Measurements from ENCODE around the gene CXCL12. TPM values are rescaled to one million over a fixed set of nuclear protein-coding genes. Genes with fewer than 3 reads are reported as not detected.

CXCL12 gene
- total RNA-seq, 1 experiment from 2014 or later: 0.47 TPM

DNA sequence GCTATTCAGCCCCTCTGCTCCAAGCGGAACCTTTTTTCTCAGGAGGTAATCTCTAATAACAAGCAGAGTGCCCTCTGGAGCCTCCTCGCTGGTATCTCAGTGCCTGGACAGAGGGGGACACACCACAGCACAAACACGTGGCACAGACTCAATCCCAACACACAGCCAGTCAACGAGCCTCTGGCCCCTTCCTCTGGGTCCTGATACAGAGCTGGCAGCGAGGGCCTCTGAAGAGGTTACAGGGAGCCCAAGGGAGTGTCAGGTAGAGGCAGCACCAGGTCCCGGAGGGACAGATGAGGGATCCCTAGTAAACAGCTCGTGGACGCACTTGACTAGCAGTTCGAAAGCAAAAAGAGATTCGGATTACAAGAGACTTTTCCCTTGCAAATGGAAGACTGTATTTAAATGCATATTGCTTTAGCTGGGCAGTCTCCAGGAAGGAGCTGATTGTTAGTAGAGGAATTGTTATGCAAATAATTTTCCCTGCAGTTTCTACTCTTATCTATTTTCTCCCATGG lies 14.1 kb downstream of the CXCL12 start:
- H3F3A ChIP-seq (ENCODE audit: low read length, unreplicated experiment): no peaks in the 10 kb centered on the region
- H3K9me2 ChIP-seq (replicated peaks; ENCODE audit: low read length): no peaks in the 10 kb centered on the region
- H3K27me3 ChIP-seq (ENCODE audit: low read length): peaks cover 39% of the 10 kb centered on the region
- ChIA-PET CTCF (no interaction called here), POLR2A (ENCODE audit: unreplicated experiment) (no interaction called here)
- no peaks in the 10 kb centered on the region for H3K79me2 ChIP-seq (ENCODE audit: low read length)
- H3K9ac ChIP-seq (ENCODE audit: low read length): no peak overlapping the region
- no peaks in the 10 kb centered on the region for H3K36me3 ChIP-seq (ENCODE audit: low read depth, low read length)
- BruUV-seq (replicated peaks): no TSS peak
- H3K4me2 ChIP-seq (ENCODE audit: low read length): no peak overlapping the region
- no peaks in the 10 kb centered on the region for H3K9me3 ChIP-seq (ENCODE audit: low read length)
- H4K20me1 ChIP-seq (ENCODE audit: low read length): no peaks in the 10 kb centered on the region
- no peak overlapping the region for H2AFZ ChIP-seq (ENCODE audit: low read length)
- H3K4me3 ChIP-seq (ENCODE audit: low read length): no peak overlapping the region
- H3K27ac ChIP-seq (ENCODE audit: low read length): no peak overlapping the region
- ATAC-seq: no peak
- DNase-seq: no peak
- intact Hi-C loops (cut with micrococcal nuclease): no loop called here
- H3K4me1 ChIP-seq (ENCODE audit: insufficient read depth, low read length): no peaks in the 10 kb centered on the region
- TF ChIP-seq EZH2 (IDR thresholded peaks at IDR 0.05; ENCODE audit: low read length, unreplicated experiment) (no peak), EZH2phosphoT487 (IDR thresholded peaks at IDR 0.05; ENCODE audit: borderline replicate concordance, low read length) (no peak)
- TF ChIP-seq, protein P1, sequence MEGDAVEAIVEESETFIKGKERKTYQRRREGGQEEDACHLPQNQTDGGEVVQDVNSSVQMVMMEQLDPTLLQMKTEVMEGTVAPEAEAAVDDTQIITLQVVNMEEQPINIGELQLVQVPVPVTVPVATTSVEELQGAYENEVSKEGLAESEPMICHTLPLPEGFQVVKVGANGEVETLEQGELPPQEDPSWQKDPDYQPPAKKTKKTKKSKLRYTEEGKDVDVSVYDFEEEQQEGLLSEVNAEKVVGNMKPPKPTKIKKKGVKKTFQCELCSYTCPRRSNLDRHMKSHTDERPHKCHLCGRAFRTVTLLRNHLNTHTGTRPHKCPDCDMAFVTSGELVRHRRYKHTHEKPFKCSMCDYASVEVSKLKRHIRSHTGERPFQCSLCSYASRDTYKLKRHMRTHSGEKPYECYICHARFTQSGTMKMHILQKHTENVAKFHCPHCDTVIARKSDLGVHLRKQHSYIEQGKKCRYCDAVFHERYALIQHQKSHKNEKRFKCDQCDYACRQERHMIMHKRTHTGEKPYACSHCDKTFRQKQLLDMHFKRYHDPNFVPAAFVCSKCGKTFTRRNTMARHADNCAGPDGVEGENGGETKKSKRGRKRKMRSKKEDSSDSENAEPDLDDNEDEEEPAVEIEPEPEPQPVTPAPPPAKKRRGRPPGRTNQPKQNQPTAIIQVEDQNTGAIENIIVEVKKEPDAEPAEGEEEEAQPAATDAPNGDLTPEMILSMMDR (conservative IDR thresholded peaks at IDR 0.05; ENCODE audit: low read depth, low read length): no peak

DNA sequence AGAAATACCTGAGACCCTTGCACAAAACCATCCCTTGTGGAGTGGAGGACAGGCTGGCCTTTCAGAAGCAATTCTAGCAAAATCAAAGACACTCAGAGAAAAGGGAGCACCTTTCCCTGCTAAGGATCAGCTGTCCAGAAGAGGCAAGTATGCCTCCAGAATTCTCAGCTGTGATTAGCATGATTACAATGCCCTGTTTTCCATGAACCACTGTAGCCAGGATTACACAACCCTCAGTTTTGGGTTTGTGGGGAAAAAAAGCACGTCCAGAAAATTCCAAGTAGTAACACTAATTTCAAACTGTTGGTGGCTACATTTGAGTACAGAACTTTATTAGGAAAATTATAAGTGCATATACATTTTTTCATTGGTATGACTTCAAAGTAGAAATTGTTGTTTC lies 15.0 kb downstream of the CXCL12 start:
- H3K9me2 ChIP-seq (replicated peaks; ENCODE audit: low read length): no peaks in the 10 kb centered on the region
- no peak for DNase-seq
- no peak for ATAC-seq
- H3F3A ChIP-seq (ENCODE audit: low read length, unreplicated experiment): no peaks in the 10 kb centered on the region
- peaks cover 39% of the 10 kb centered on the region for H3K27me3 ChIP-seq (ENCODE audit: low read length)
- no peak overlapping the region for H3K27ac ChIP-seq (ENCODE audit: low read length)
- no peak overlapping the region for H2AFZ ChIP-seq (ENCODE audit: low read length)
- CTCF ChIA-PET: no interaction called here
- H3K4me3 ChIP-seq (ENCODE audit: low read length): no peak overlapping the region
- no TSS peak for BruUV-seq (replicated peaks)
- POLR2A ChIA-PET (ENCODE audit: unreplicated experiment): no interaction called here
- H3K4me2 ChIP-seq (ENCODE audit: low read length): no peak overlapping the region
- no peaks in the 10 kb centered on the region for H3K36me3 ChIP-seq (ENCODE audit: low read depth, low read length)
- H3K9ac ChIP-seq (ENCODE audit: low read length): no peak overlapping the region
- no peaks in the 10 kb centered on the region for H3K9me3 ChIP-seq (ENCODE audit: low read length)
- H3K4me1 ChIP-seq (ENCODE audit: insufficient read depth, low read length): no peaks in the 10 kb centered on the region
- TF ChIP-seq, protein P1 (conservative IDR thresholded peaks at IDR 0.05; ENCODE audit: low read depth, low read length): no peak
- TF ChIP-seq EZH2phosphoT487 (IDR thresholded peaks at IDR 0.05; ENCODE audit: borderline replicate concordance, low read length) (no peak), EZH2 (IDR thresholded peaks at IDR 0.05; ENCODE audit: low read length, unreplicated experiment) (no peak)
- intact Hi-C loops (cut with micrococcal nuclease): no loop called here
- H4K20me1 ChIP-seq (ENCODE audit: low read length): no peaks in the 10 kb centered on the region
- no peaks in the 10 kb centered on the region for H3K79me2 ChIP-seq (ENCODE audit: low read length)

DNA sequence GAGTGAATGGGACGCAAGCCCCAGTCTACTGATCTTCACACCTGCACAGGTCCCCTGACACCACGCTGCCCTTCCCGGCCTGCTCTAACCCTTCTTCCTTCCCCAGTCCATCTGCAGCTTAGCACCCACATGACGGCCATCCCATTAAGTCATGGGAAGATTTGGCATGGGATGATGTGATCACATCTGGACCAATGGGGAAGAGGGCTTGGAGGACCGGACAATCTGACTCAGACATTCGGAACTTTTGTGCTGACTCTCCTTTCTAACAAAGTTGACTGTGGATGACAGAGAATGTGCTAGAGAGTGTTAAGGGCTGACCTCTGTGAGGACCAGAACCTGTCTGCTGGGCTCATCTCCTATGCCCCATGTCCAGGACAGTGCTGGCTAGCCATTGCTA lies 15.6 kb downstream of the CXCL12 start:
- H3K36me3 ChIP-seq (ENCODE audit: low read depth, low read length): no peaks in the 10 kb centered on the region
- H3K27me3 ChIP-seq (ENCODE audit: low read length): peaks cover 38% of the 10 kb centered on the region
- H3K27ac ChIP-seq (ENCODE audit: low read length): no peak overlapping the region
- H3F3A ChIP-seq (ENCODE audit: low read length, unreplicated experiment): no peaks in the 10 kb centered on the region
- no peak overlapping the region for H3K4me2 ChIP-seq (ENCODE audit: low read length)
- intact Hi-C loops (cut with micrococcal nuclease): no loop called here
- H3K4me3 ChIP-seq (ENCODE audit: low read length): no peak overlapping the region
- ATAC-seq: no peak
- no peak overlapping the region for H2AFZ ChIP-seq (ENCODE audit: low read length)
- BruUV-seq (replicated peaks): no TSS peak
- H3K9me3 ChIP-seq (ENCODE audit: low read length): no peaks in the 10 kb centered on the region
- TF ChIP-seq EZH2phosphoT487 (IDR thresholded peaks at IDR 0.05; ENCODE audit: borderline replicate concordance, low read length): no peak
- TF ChIP-seq EZH2 (IDR thresholded peaks at IDR 0.05; ENCODE audit: low read length, unreplicated experiment): no peak
- TF ChIP-seq, protein P1 (conservative IDR thresholded peaks at IDR 0.05; ENCODE audit: low read depth, low read length): no peak
- H3K79me2 ChIP-seq (ENCODE audit: low read length): no peaks in the 10 kb centered on the region
- ChIA-PET POLR2A (ENCODE audit: unreplicated experiment) (no interaction called here), CTCF (no interaction called here)
- H3K9me2 ChIP-seq (replicated peaks; ENCODE audit: low read length): no peaks in the 10 kb centered on the region
- H3K9ac ChIP-seq (ENCODE audit: low read length): no peak overlapping the region
- no peaks in the 10 kb centered on the region for H4K20me1 ChIP-seq (ENCODE audit: low read length)
- no peak for DNase-seq
- no peaks in the 10 kb centered on the region for H3K4me1 ChIP-seq (ENCODE audit: insufficient read depth, low read length)
